HEK293 (cell line): Measurements from ENCODE around the gene PJA2.

Experiments
- CTCF ChIA-PET: fragments of 350-600 bp; formaldehyde crosslinking; extraction: SDS; loops from one replicate; lab custom pipeline; 2021; ENCODE audit warnings: antibody characterized with exemption; lab: Yijun Ruan, JAX
- POLR2A ChIA-PET: fragments of 300-600 bp; formaldehyde crosslinking; extraction: SDS; loops from one replicate; lab custom pipeline; 2020; ENCODE audit warnings: antibody characterized with exemption, inconsistent platforms; lab: Yijun Ruan, JAX
- H3K27ac ChIP-seq: fragments of 200-500 bp; sonication (Bioruptor generic); 2 replicates; pipeline ENCODE4 v1.5.1; 2014; ENCODE audit warnings: low read depth, low read length, control low read depth, inconsistent platforms; ENCODE audit errors: extremely low read depth
- H3K36me3 ChIP-seq, 2 experiments: fragments of 200-500 bp in 1 of 2; sonication (Bioruptor generic) in 1 of 2; 1 replicate in 1 of 2; 2 replicates in 1 of 2; pipeline ENCODE4 v1.5.1; 2014 to 2017; ENCODE audit warnings: inconsistent platforms in 2 of 2, low read length in 2 of 2; ENCODE audit not compliant: control insufficient read depth in 2 of 2, insufficient read depth in 1 of 2
- H3K4me1 ChIP-seq: fragments of 200-500 bp; sonication (Bioruptor generic); 2 replicates; pipeline ENCODE4 v1.5.1; 2014; ENCODE audit warnings: mild to moderate bottlenecking, low read length, inconsistent platforms; ENCODE audit not compliant: control insufficient read depth, insufficient read depth
- H3K4me3 ChIP-seq: 2 replicates; pipeline ENCODE4 v1.5.1; 2011; ENCODE audit warnings: low read depth, mild to moderate bottlenecking, control low read depth, low read length, moderate library complexity
- H3K9me3 ChIP-seq: fragments of 200-500 bp; sonication (Bioruptor generic); 2 replicates; pipeline ENCODE4 v1.5.1; 2014; ENCODE audit warnings: low read depth, low read length, inconsistent platforms; ENCODE audit not compliant: control insufficient read depth, insufficient read depth
- MZF1 ChIP-seq: fragments of 450-650 bp; formaldehyde crosslinking; IDR thresholded peaks from 2 replicates; pipeline ENCODE4 v1.5.1; 2017; ENCODE audit warnings: missing biosample characterization, missing genetic modification characterization, borderline replicate concordance
- PRDM4 ChIP-seq: fragments of 450-650 bp; formaldehyde crosslinking; IDR thresholded peaks from 2 replicates; pipeline ENCODE4 v1.5.1; 2017; ENCODE audit warnings: missing biosample characterization, missing genetic modification characterization
- REST ChIP-seq: fragments of 450-650 bp; formaldehyde crosslinking; IDR thresholded peaks from 2 replicates; pipeline ENCODE4 v1.5.1; 2016; ENCODE audit warnings: missing biosample characterization, missing genetic modification characterization
- ZNF146 ChIP-seq: fragments of 450-650 bp; formaldehyde crosslinking; IDR thresholded peaks from 2 replicates; pipeline ENCODE4 v1.5.1; 2016; ENCODE audit warnings: missing biosample characterization, missing genetic modification characterization
- ZNF157 ChIP-seq: fragments of 450-650 bp; formaldehyde crosslinking; IDR thresholded peaks from 2 replicates; pipeline ENCODE4 v1.5.1; 2016; ENCODE audit warnings: missing biosample characterization, missing genetic modification characterization
- ZNF169 ChIP-seq: fragments of 450-650 bp; formaldehyde crosslinking; IDR thresholded peaks from 2 replicates; pipeline ENCODE4 v1.5.1; 2016; ENCODE audit warnings: missing biosample characterization, missing genetic modification characterization
- ZNF19 ChIP-seq: fragments of 450-650 bp; formaldehyde crosslinking; IDR thresholded peaks from 2 replicates; pipeline ENCODE4; 2016; ENCODE audit warnings: missing biosample characterization, missing genetic modification characterization, low read depth
- ZNF23 ChIP-seq: fragments of 450-650 bp; formaldehyde crosslinking; IDR thresholded peaks from 2 replicates; pipeline ENCODE4 v1.5.1; 2016; ENCODE audit warnings: missing biosample characterization, missing genetic modification characterization, borderline replicate concordance
- ZNF239 ChIP-seq: fragments of 450-650 bp; formaldehyde crosslinking; IDR thresholded peaks from 2 replicates; pipeline ENCODE4 v1.5.1; 2016; ENCODE audit warnings: missing biosample characterization, missing genetic modification characterization
- ZNF266 ChIP-seq: fragments of 450-650 bp; formaldehyde crosslinking; IDR thresholded peaks from 2 replicates; pipeline ENCODE4 v1.5.1; 2016; ENCODE audit warnings: missing biosample characterization, missing genetic modification characterization, low read depth
- ZNF501 ChIP-seq: fragments of 450-650 bp; formaldehyde crosslinking; IDR thresholded peaks from 2 replicates; pipeline ENCODE4 v1.5.1; 2016; ENCODE audit warnings: missing biosample characterization, missing genetic modification characterization
- ZNF529 ChIP-seq: fragments of 450-650 bp; formaldehyde crosslinking; IDR thresholded peaks from 2 replicates; pipeline ENCODE4 v1.5.1; 2017; ENCODE audit warnings: missing genetic modification characterization, missing biosample characterization; ENCODE audit not compliant: insufficient replicate concordance
- ZNF658 ChIP-seq: fragments of 450-650 bp; formaldehyde crosslinking; IDR thresholded peaks from 2 replicates; pipeline ENCODE4; 2016; ENCODE audit warnings: missing biosample characterization, missing genetic modification characterization
- ZNF664 ChIP-seq: fragments of 450-650 bp; formaldehyde crosslinking; IDR thresholded peaks from 2 replicates; pipeline ENCODE4 v1.5.1; 2016; ENCODE audit warnings: missing biosample characterization, missing genetic modification characterization
- ZNF776 ChIP-seq: fragments of 450-650 bp; formaldehyde crosslinking; IDR thresholded peaks from 2 replicates; pipeline ENCODE4 v1.5.0; 2017; ENCODE audit warnings: missing biosample characterization, missing genetic modification characterization, borderline replicate concordance
- ZNF791 ChIP-seq: fragments of 450-650 bp; formaldehyde crosslinking; IDR thresholded peaks from 2 replicates; pipeline ENCODE4 v1.5.1; 2016; ENCODE audit warnings: missing biosample characterization, missing genetic modification characterization
- ZNF792 ChIP-seq: fragments of 450-650 bp; formaldehyde crosslinking; IDR thresholded peaks from 2 replicates; pipeline ENCODE4 v1.5.1; 2016; ENCODE audit warnings: missing biosample characterization, missing genetic modification characterization
- ZNF837 ChIP-seq: fragments of 450-650 bp; formaldehyde crosslinking; IDR thresholded peaks from 2 replicates; pipeline ENCODE4 v1.5.1; 2016; ENCODE audit warnings: missing biosample characterization, missing genetic modification characterization
- TF ChIP-seq, protein P1 (sequence below): fragments of 450-650 bp; formaldehyde crosslinking; conservative IDR thresholded peaks from 2 replicates; pipeline ENCODE4 v1.5.1; 2016; ENCODE audit warnings: low read depth, missing biosample characterization, missing genetic modification characterization
- TF ChIP-seq, protein P2 (sequence below): fragments of 450-650 bp; formaldehyde crosslinking; IDR thresholded peaks from 2 replicates; pipeline ENCODE4 v1.5.1; 2016; ENCODE audit warnings: missing biosample characterization, missing genetic modification characterization
- TF ChIP-seq, protein P3 (sequence below): fragments of 450-650 bp; formaldehyde crosslinking; IDR thresholded peaks from 2 replicates; pipeline ENCODE4 v1.5.1; 2016; ENCODE audit warnings: missing biosample characterization, missing genetic modification characterization

PJA2 gene

GRCh38 chr5:109312695-109313094 is 97.1 kb downstream of the PJA2 start:
- H3K4me3 ChIP-seq = no peak overlapping the region
- CTCF ChIA-PET = no interaction called here
- no peaks in the 10 kb centered on the region for H3K36me3 ChIP-seq
- TF ChIP-seq ZNF266 = no peak
- no peak for TF ChIP-seq ZNF792 (tag by site-specific recombination)
- TF ChIP-seq, protein P1, sequence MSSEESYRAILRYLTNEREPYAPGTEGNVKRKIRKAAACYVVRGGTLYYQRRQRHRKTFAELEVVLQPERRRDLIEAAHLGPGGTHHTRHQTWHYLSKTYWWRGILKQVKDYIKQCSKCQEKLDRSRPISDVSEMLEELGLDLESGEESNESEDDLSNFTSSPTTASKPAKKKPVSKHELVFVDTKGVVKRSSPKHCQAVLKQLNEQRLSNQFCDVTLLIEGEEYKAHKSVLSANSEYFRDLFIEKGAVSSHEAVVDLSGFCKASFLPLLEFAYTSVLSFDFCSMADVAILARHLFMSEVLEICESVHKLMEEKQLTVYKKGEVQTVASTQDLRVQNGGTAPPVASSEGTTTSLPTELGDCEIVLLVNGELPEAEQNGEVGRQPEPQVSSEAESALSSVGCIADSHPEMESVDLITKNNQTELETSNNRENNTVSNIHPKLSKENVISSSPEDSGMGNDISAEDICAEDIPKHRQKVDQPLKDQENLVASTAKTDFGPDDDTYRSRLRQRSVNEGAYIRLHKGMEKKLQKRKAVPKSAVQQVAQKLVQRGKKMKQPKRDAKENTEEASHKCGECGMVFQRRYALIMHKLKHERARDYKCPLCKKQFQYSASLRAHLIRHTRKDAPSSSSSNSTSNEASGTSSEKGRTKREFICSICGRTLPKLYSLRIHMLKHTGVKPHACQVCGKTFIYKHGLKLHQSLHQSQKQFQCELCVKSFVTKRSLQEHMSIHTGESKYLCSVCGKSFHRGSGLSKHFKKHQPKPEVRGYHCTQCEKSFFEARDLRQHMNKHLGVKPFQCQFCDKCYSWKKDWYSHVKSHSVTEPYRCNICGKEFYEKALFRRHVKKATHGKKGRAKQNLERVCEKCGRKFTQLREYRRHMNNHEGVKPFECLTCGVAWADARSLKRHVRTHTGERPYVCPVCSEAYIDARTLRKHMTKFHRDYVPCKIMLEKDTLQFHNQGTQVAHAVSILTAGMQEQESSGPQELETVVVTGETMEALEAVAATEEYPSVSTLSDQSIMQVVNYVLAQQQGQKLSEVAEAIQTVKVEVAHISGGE (tag by site-specific recombination) = no peak
- TF ChIP-seq ZNF791 = no peak
- no peak for TF ChIP-seq ZNF501 (tag by site-specific recombination)
- TF ChIP-seq ZNF658 = no peak
- TF ChIP-seq REST (tag by site-specific recombination) = no peak
- no peak for TF ChIP-seq ZNF529 (tag by site-specific recombination)
- no peak for TF ChIP-seq ZNF146
- TF ChIP-seq ZNF157 (tag by site-specific recombination) = no peak
- no peak for TF ChIP-seq ZNF776 (tag by site-specific recombination)
- TF ChIP-seq PRDM4 (tag by site-specific recombination) = no peak
- H3K4me1 ChIP-seq = no peaks in the 10 kb centered on the region
- H3K9me3 ChIP-seq = no peaks in the 10 kb centered on the region
- POLR2A ChIA-PET = no interaction called here
- H3K27ac ChIP-seq = no peak overlapping the region

- no peak overlapping the region for H3K27ac ChIP-seq
- no peaks in the 10 kb centered on the region for H3K4me1 ChIP-seq
- POLR2A ChIA-PET = no interaction called here
- TF ChIP-seq, protein P2, sequence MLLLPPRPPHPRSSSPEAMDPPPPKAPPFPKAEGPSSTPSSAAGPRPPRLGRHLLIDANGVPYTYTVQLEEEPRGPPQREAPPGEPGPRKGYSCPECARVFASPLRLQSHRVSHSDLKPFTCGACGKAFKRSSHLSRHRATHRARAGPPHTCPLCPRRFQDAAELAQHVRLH (tag by site-specific recombination) = no peak
- TF ChIP-seq ZNF664 (tag by site-specific recombination) (no peak), ZNF837 (tag by site-specific recombination) (no peak), ZNF239 (tag by site-specific recombination) (no peak), ZNF19 (tag by site-specific recombination) (no peak), MZF1 (tag by site-specific recombination) (no peak), ZNF23 (tag by site-specific recombination) (no peak), ZNF169 (no peak)
- TF ChIP-seq, protein P3, sequence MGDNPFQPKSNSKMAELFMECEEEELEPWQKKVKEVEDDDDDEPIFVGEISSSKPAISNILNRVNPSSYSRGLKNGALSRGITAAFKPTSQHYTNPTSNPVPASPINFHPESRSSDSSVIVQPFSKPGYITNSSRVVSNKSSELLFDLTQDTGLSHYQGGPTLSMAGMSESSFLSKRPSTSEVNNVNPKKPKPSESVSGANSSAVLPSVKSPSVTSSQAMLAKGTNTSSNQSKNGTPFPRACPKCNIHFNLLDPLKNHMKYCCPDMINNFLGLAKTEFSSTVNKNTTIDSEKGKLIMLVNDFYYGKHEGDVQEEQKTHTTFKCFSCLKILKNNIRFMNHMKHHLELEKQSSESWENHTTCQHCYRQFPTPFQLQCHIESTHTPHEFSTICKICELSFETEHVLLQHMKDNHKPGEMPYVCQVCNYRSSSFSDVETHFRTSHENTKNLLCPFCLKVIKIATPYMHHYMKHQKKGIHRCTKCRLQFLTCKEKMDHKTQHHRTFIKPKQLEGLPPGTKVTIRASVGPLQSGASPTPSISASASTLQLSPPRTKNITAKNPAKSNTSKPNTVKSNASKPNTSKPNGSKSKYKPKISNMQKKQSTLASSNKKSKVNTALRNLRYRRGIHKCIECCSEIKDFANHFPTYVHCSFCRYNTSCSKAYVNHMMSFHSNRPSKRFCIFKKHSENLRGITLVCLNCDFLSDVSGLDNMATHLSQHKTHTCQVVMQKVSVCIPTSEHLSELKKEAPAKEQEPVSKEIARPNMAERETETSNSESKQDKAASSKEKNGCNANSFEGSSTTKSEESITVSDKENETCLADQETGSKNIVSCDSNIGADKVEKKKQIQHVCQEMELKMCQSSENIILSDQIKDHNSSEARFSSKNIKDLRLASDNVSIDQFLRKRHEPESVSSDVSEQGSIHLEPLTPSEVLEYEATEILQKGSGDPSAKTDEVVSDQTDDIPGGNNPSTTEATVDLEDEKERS (tag by site-specific recombination) = no peak
- TF ChIP-seq, all 188 proteins: peak for 0
- Histone ChIP-seq H3K9me3 (no peaks in the 10 kb centered on the region), H3K36me3 (no peaks in the 10 kb centered on the region), H3K4me3 (no peak overlapping the region)
- CTCF ChIA-PET = interaction anchor here (1.0 kb wide), 1 partner anchor 25 kb away, joined by 3 read pairs; no protein-coding TSS in a partner anchor
These were observed 99.5 kb downstream of the PJA2 start for GRCh38 chr5:109310315-109310714.
